Dendritic cell treated with granulocyte-macrophage colony-stimulating factor and Interleukin-4, amounts not matched to agents 40 ng/mL and 50 ng/mL, for 4 days (primary cell): Measurements from ENCODE around the gene TMEM186.
"Not testable (repeated sequence)": the region's sequence is repeated elsewhere in the genome, so short reads cannot be mapped to it uniquely, and the experiment has no call there.

Source experiments
- H3K27ac Mint-ChIP-seq: one replicate; pipeline ENCODE4 v1.8.0; 2022; ENCODE audit warnings: mild to moderate bottlenecking, mixed read lengths
- H3K27me3 Mint-ChIP-seq: one replicate; pipeline ENCODE4 v1.8.0; 2022; ENCODE audit warnings: mild to moderate bottlenecking, mixed read lengths
- H3K36me3 Mint-ChIP-seq: one replicate; pipeline ENCODE4 v1.8.0; 2022; ENCODE audit warnings: low read depth, mixed read lengths
- H3K4me1 Mint-ChIP-seq: one replicate; pipeline ENCODE4 v1.8.0; 2022; ENCODE audit warnings: low read depth, mixed read lengths
- H3K4me3 Mint-ChIP-seq: one replicate; pipeline ENCODE4 v1.8.0; 2022; ENCODE audit warnings: mild to moderate bottlenecking, moderate library complexity, mixed read lengths
- H3K9me3 Mint-ChIP-seq: one replicate; pipeline ENCODE4 v1.8.0; 2022; ENCODE audit warnings: mixed read lengths
- intact Hi-C: fragments of 100-400 bp; cut with micrococcal nuclease; formaldehyde crosslinking; loops from one replicate; pipeline ENCODE4 v1.15.0; 2022

The TMEM186 gene

DNA sequence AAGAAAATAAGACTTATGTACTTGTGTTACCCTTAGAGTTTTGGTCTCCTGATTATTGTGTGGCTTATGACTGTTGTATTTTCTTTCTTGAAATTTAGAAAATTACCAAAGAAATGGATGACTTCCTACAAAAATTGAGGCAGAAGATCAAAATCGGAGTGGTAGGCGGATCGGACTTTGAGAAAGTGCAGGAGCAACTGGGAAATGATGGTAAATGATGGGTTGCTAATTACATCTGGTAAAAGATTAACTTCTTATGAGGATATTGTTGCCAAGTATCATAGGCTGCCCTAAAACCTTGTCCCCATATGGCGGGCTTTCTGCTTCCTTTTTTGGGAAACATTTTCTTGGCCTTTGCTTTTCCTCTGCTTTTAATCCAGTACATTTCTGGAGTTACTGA is 4.3 kb upstream of the TMEM186 start:
- H3K4me3 Mint-ChIP-seq, result no peak overlapping the region
- H3K27ac Mint-ChIP-seq, result no peak overlapping the region
- H3K4me1 Mint-ChIP-seq, result peaks cover 19% of the 10 kb centered on the region
- intact Hi-C loops, result no loop called here
- peaks cover 79% of the 10 kb centered on the region for H3K36me3 Mint-ChIP-seq
- no peaks in the 10 kb centered on the region for H3K9me3 Mint-ChIP-seq
- H3K27me3 Mint-ChIP-seq, result no peaks in the 10 kb centered on the region

DNA sequence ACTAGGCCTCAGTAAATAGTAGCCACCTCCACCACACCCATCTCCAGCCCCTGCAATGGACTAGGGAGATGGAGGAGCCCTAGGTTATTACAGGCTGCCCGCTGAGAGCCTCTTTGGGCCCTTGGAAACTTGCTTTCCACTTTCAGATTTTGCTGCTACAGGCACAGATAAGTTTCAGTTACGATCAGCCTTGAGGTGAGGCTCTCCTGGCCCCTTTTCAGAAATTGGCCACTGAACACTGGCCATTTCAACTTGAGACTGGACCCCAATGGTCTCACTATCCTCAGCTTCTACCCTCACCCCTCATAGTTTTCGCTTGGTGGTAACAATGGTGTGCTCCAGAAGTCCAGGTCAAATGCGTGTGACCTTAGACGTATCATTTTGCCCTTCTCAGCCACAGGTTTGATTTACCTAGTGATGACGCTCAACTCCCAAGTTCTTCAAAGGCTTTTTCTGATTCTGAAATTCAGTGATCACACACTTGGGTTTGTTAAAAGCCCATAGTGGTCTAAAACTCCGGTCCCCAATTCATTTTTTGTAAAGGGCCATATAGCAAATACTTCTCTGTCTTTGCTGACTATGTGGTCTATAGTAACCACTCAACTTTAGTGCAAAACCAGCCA is 1.2 kb upstream of the TMEM186 start:
- Mint-ChIP-seq H3K36me3 (peaks cover 59% of the 10 kb centered on the region), H3K27ac (peak overlapping the region; percentile 96), H3K4me3 (peak overlapping the region; percentile 92), H3K4me1 (peaks cover 34% of the 10 kb centered on the region), H3K9me3 (no peaks in the 10 kb centered on the region), H3K27me3 (no peaks in the 10 kb centered on the region)
- intact Hi-C loops, result no loop called here

DNA sequence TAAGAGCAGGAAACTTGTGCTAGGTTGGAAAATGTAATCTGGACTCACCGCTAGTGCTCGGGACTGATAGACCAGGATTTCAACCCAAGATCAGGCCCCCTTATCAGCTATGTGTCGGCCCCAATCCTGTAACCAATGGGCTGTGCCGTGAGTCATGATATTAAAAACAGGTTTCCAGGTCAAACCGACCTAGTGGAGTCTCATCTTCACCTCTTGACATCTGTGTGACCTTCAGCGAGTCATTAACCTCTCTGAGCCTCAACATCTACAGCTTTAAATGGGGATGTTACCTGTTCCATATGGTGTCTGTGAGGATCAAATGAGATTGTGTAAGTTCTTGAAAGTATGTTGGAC is 712 bp upstream of the TMEM186 start:
- peak overlapping the region; percentile 96 for H3K27ac Mint-ChIP-seq
- no peaks in the 10 kb centered on the region for H3K27me3 Mint-ChIP-seq
- H3K36me3 Mint-ChIP-seq, result peaks cover 54% of the 10 kb centered on the region
- intact Hi-C loops, result no loop called here
- peaks cover 34% of the 10 kb centered on the region for H3K4me1 Mint-ChIP-seq
- H3K4me3 Mint-ChIP-seq, result peak overlapping the region; percentile 92
- no peaks in the 10 kb centered on the region for H3K9me3 Mint-ChIP-seq

DNA sequence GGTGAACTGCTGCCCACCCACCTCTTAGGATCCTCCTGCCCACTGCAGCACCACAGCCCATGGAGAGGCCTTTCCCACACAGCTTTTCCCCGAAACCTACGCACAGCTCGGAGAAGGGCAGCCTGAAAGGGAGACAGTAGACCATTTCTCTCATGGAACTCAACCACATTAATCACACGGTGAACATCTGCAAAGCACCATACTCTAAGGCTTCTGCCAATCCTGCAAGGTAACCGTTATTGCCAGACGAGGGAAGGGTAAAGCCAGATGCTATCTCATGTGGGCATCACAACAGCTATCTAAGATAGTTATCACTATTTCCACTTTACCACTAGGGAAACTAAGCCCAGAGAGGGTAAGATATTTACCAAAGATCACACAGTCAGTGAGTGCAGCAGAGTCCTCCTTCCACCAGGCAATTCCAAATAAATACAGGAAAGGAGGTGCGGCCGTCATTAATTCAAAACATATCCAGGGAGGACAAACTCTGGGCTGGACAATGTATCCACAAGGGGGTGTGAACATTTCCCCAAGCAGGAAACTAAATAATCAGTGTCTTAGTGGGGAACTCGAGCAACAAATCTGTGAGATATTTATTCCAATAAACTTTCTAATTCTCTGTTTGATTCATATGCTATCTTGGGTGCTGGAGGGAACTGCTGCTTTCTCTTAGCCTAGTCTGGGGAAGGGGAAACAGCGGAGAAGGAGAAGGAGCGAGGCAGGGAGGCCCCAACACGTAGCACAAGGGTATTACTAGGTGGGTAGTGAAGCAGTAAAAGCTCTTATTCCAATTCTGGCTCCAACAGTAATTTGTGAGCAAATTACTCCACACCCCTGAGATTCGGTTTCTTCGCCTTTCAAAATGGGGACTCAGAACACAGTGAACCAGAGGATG is 723 bp downstream of the TMEM186 start:
- Mint-ChIP-seq H3K4me1 (peaks cover 34% of the 10 kb centered on the region), H3K36me3 (peaks cover 40% of the 10 kb centered on the region), H3K9me3 (no peaks in the 10 kb centered on the region), H3K27ac (peak overlapping the region; percentile 96), H3K4me3 (peak overlapping the region; percentile 92), H3K27me3 (no peaks in the 10 kb centered on the region)
- intact Hi-C loops, result loop anchor here (1.0 to 2.0 kb wide), 2 partner anchors 73 to 122 kb away; partner anchors contain the start of genes ABAT and CARHSP1

DNA sequence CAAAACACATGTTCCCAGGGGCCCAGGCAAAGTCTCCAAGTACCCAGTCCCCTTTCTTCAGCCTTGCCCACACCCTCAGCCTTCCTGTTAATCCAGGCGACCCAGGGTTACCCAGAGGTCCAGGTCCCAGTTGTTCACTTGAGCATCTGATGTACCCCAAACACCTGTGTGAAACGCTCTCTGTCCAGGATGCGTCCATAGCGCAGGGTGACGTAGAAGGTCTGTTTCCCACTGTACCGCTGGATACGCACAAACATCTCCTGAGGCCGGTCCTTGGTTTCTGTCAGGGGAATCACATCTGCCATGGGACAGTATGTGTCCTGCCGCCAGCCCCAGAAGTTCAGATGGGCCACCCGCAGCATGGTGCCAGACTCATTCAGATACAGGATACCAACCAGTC is 1.6 kb downstream of the TMEM186 start:
- intact Hi-C loops, result loop anchor here (2.0 kb wide), 1 partner anchor 121 kb away; the partner anchor contains the start of gene ABAT
- peaks cover 34% of the 10 kb centered on the region for H3K4me1 Mint-ChIP-seq
- H3K4me3 Mint-ChIP-seq, result no peak overlapping the region
- H3K9me3 Mint-ChIP-seq, result no peaks in the 10 kb centered on the region
- H3K27ac Mint-ChIP-seq, result peak overlapping the region; percentile 96
- no peaks in the 10 kb centered on the region for H3K27me3 Mint-ChIP-seq
- H3K36me3 Mint-ChIP-seq, result peaks cover 31% of the 10 kb centered on the region

DNA sequence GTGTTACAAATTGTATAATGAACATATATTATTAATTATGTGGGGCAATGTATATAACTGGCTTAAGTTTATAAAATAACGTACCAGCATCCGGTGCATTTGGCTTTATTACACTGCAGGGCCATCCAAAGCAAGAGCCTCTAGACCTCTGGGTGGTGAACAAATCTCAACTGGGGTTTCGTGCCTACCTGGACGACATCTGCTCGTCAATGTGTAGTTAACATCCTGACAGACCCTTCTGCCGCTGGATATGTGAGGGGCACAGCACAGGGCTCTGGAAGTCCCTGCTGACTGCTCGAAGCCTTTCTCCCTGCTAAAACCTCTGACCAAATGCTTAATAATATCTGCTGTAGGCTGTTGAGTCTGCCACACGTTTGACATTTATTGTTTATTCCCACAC is 2.3 kb downstream of the TMEM186 start:
- H3K27ac Mint-ChIP-seq, result no peak overlapping the region
- H3K4me1 Mint-ChIP-seq, result peaks cover 34% of the 10 kb centered on the region
- no peak overlapping the region for H3K4me3 Mint-ChIP-seq
- H3K36me3 Mint-ChIP-seq, result peaks cover 24% of the 10 kb centered on the region
- no peaks in the 10 kb centered on the region for H3K9me3 Mint-ChIP-seq
- intact Hi-C loops, result no loop called here
- no peaks in the 10 kb centered on the region for H3K27me3 Mint-ChIP-seq

DNA sequence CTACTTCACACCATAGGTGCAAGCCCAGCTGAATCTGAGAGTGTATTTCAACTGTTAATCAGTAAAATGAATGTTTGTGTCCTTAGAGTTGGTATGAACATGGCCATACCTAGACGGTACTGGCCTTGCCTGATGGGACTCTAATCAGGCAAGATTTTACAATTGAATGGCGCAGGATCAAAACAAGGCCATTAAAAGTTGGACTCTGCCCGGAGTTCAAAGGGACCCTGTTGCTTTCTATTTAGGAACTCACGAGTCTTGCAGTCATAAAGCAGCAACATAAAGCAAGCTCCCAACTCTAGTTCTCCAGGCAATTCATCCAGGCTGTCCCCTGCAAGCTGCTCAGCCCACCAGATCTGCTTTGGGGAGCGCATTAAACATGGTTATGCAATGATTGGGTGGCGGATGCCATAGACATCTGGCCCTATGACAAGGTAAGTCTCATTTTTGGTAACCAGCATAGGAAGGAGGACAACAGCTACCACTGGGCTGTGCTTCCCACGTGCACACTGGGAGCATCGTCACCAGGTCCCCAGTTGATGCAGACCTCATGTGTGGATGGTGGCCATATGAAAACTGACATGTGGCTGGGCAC is 8.8 kb downstream of the TMEM186 start:
- Mint-ChIP-seq H3K4me1 (no peaks in the 10 kb centered on the region), H3K27ac (no peak overlapping the region), H3K9me3 (no peaks in the 10 kb centered on the region), H3K4me3 (no peak overlapping the region), H3K36me3 (no peaks in the 10 kb centered on the region), H3K27me3 (no peaks in the 10 kb centered on the region)
- intact Hi-C loops, result no loop called here

DNA sequence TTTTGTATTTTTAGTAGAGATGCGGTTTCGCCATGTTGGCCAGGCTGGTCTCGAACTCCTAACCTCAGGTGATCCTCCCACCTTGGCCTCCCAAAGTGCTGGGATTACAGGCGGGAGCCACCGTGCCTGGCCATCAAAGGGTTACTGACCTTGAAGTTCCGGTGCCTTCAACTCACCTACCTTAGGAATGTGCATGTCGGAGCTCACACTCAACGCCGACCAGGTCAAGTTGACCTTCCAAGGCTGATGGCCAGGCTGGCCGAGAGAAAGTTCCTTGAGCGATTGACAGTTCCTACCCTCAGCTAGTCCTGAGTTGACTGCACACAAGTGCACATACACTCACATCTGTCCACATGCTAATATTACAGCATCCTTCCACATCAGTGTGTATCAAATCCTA is 11.1 kb downstream of the TMEM186 start:
- H3K4me3 Mint-ChIP-seq, H3K27ac Mint-ChIP-seq, H3K27me3 Mint-ChIP-seq, intact Hi-C loops, H3K4me1 Mint-ChIP-seq, H3K9me3 Mint-ChIP-seq: not testable (repeated sequence)
- H3K36me3 Mint-ChIP-seq, result peaks cover 22% of the 10 kb centered on the region

DNA sequence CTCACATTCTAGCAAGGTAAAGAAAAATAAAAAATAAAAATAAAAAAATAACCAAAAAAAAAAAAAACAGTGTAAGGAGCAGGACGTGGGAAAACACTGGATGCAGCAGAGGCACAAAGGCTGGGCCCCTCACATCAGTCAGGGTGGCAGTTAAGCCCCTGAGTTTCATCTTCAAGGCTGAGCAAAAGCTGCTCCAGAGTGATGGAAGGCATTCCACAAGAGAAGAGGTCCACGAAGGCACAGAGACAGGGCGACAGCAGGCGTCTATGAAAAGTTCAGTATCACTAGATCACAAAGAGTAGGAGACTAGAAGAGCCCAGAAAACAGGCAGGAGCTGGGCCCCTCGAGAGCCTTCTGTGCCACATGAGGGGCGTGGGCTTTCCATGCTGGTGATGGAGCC is 12.0 kb downstream of the TMEM186 start:
- H3K36me3 Mint-ChIP-seq, result peaks cover 31% of the 10 kb centered on the region
- H3K4me1 Mint-ChIP-seq, result no peaks in the 10 kb centered on the region
- no peak overlapping the region for H3K27ac Mint-ChIP-seq
- H3K9me3 Mint-ChIP-seq, result no peaks in the 10 kb centered on the region
- no peaks in the 10 kb centered on the region for H3K27me3 Mint-ChIP-seq
- H3K4me3 Mint-ChIP-seq, result no peak overlapping the region
- intact Hi-C loops, result no loop called here

DNA sequence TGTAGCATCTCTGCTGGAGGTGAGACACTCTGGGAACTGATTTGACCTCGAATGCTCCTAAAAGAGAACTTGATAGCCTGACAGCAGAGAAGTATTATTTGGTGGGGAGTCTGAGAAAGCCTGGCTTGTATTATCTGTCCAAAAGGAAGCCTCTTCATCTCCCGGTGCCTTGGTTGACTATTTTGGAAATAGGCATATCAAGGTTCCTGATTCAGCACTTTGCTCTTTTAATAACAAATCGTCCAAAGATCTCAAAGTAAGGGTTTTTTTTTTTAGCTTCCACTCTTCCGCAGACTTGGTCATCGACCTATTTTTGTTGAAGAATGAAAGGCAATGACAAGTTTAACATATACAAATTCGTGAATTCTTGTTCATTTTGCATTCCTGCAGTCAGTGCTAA is 14.8 kb downstream of the TMEM186 start:
- Mint-ChIP-seq H3K36me3 (peaks cover 59% of the 10 kb centered on the region), H3K9me3 (no peaks in the 10 kb centered on the region), H3K27ac (no peak overlapping the region), H3K4me1 (no peaks in the 10 kb centered on the region), H3K4me3 (no peak overlapping the region), H3K27me3 (no peaks in the 10 kb centered on the region)
- intact Hi-C loops, result no loop called here

DNA sequence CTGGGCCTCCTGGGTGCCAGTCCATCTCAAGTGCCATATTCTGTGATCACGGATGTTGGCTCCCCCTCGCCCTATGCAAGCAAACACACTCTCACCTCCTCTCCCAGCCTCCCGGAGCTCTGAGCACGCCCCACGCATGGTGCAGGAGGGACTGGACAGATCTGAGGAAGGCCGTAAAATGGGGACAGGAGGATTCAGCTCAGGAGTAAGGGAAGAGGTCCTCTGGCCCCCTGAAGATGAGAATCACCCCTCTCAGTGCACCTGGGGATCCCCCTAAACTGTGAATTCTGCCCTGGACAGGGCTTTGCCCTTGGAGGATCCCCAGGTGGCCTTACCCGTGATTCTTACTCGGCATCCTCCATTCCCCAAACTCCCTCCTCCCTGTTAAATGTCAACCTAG is 15.6 kb downstream of the TMEM186 start:
- intact Hi-C loops, result no loop called here
- Mint-ChIP-seq H3K9me3 (no peaks in the 10 kb centered on the region), H3K4me3 (no peak overlapping the region), H3K36me3 (peaks cover 67% of the 10 kb centered on the region), H3K4me1 (no peaks in the 10 kb centered on the region), H3K27ac (no peak overlapping the region), H3K27me3 (no peaks in the 10 kb centered on the region)

DNA sequence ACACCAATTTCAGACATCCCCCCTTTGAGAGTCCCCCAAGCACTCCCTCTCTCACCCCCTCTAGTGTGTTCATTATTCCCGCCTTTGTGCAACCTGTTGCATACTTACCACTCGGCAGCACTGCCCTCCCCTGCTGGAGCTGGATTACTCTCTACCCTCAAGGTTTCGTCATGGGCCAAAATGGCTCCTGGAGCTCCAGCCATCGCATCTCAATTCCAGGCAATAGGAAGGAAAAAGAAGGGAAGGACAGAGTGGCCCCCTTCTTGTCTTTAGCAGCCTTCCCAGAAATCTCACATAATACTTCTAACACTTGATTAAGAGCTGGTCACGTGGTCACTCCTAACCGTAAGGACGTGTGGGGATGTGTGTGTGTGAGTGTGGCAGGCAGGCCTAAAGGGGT is 20.2 kb downstream of the TMEM186 start:
- Mint-ChIP-seq H3K9me3 (no peaks in the 10 kb centered on the region), H3K36me3 (peaks cover 97% of the 10 kb centered on the region), H3K4me3 (no peak overlapping the region), H3K4me1 (no peaks in the 10 kb centered on the region), H3K27ac (no peak overlapping the region), H3K27me3 (no peaks in the 10 kb centered on the region)
- intact Hi-C loops, result no loop called here

DNA sequence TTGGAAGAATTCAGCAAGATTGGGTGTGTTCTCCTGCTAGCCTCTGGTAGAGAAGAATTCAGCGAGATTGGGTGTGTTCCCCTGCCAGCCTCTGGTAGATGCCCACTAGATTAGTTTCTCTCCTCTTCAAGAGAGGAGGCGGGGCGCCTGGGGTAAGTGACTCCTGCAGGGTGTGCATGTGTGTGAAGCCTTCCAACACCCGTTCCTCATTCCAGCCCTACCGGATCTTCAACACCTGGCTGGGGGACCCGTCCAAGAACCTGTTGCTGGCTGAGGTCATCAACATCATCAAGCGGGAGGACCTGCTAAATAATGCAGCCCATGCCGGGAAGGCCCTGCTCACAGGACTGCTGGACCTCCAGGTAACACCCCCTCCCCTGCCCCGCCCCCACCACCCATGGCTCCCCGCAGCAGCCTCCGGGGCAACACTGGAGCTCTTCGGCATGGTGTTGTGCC is 21.3 kb downstream of the TMEM186 start:
- H3K27ac Mint-ChIP-seq, result no peak overlapping the region
- intact Hi-C loops, result no loop called here
- no peak overlapping the region for H3K4me3 Mint-ChIP-seq
- no peaks in the 10 kb centered on the region for H3K4me1 Mint-ChIP-seq
- no peaks in the 10 kb centered on the region for H3K27me3 Mint-ChIP-seq
- H3K9me3 Mint-ChIP-seq, result no peaks in the 10 kb centered on the region
- H3K36me3 Mint-ChIP-seq, result peaks cover 97% of the 10 kb centered on the region

DNA sequence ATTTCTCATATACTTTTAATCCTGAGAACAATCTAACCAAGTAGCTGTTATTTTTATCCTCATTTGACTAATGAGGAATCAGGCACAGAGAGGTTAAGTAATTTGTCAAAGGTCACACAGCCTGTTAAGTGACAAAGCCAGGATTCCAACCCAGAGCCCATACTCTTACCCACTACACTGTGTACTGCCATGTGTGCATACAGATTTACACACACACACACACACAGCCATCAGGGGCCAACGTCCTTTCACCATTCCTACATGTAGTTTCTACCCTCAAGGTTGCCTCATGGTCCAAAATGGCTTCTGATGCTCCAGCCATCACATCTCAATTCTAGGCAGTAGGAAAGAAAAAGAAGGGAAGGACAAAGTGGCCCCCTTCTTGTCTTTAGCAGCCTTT is 22.1 kb downstream of the TMEM186 start:
- Mint-ChIP-seq H3K4me1 (no peaks in the 10 kb centered on the region), H3K27me3 (no peaks in the 10 kb centered on the region), H3K9me3 (no peaks in the 10 kb centered on the region), H3K27ac (no peak overlapping the region), H3K4me3 (no peak overlapping the region), H3K36me3 (peaks cover 97% of the 10 kb centered on the region)
- intact Hi-C loops, result no loop called here
